GM10266 (cell line): Measurements from ENCODE around the gene NDRG2.
"Not testable (repeated sequence)": the region's sequence is repeated elsewhere in the genome, so short reads cannot be mapped to it uniquely, and the experiment has no call there.

Source experiments
- DNase-seq: peaks from one replicate; pipeline ENCODE4 v3.0.0; 2012; ENCODE audit errors: extremely low spot score
- CTCF ChIP-seq: IDR thresholded peaks from 2 replicates; pipeline ENCODE4 v1.5.1; 2012; ENCODE audit warnings: mild to moderate bottlenecking, low read depth; ENCODE audit not compliant: control insufficient read depth, insufficient read depth; ENCODE audit errors: missing control alignments

NDRG2 gene

GRCh38 chr14:21043974-21044618 lies 19.2 kb upstream of the NDRG2 start:
- TF ChIP-seq CTCF: no peak
- DNase-seq: no peak

- no peak for DNase-seq
Observed at GRCh38 chr14:21043387-21043973, 18.6 kb upstream of the NDRG2 start.

GRCh38 chr14:21042918-21043317 lies 18.1 kb upstream of the NDRG2 start:
- TF ChIP-seq CTCF: no peak
- no peak for DNase-seq

More at GRCh38 chr14:21043387-21043973, 18.6 kb upstream of the NDRG2 start:
- TF ChIP-seq CTCF: no peak

- TF ChIP-seq CTCF: no peak
Observed at GRCh38 chr14:21041676-21042433, 17.0 kb upstream of the NDRG2 start, which contains the start of gene RNASE7. Gene RNASE7, plus strand, starts transcription at chr14:21042362. Its CDS starts 631 bp downstream, at chr14:21042993.

GRCh38 chr14:21040941-21041340 lies 16.1 kb upstream of the NDRG2 start:
- not testable (repeated sequence) for DNase-seq

More at GRCh38 chr14:21041676-21042433, 17.0 kb upstream of the NDRG2 start, which contains the start of gene RNASE7:
- DNase-seq: no peak

- no peak for TF ChIP-seq CTCF
- no peak for DNase-seq
Observed at GRCh38 chr14:21040370-21040925, 15.6 kb upstream of the NDRG2 start.

- DNase-seq: peak; percentile 61
- TF ChIP-seq CTCF: peak; percentile 57
Observed at GRCh38 chr14:21039585-21040369, 14.9 kb upstream of the NDRG2 start.
